Mammary epithelial cell (primary cell): ENCODE results near the gene CDH10.

Experiments used
- CTCF ChIP-seq, 2 donors: IDR thresholded peaks in 1 of 2; conservative IDR thresholded peaks in 1 of 2; 2 replicates each; pipeline ENCODE4 v1.5.1; 2011 to 2012; ENCODE audit warnings: inconsistent platforms in 2 of 2, low read length in 2 of 2, mild to moderate bottlenecking in 2 of 2, control low read depth in 1 of 2, low read depth in 1 of 2; ENCODE audit not compliant: insufficient read depth in 1 of 2; ENCODE audit errors: extremely low read depth in 1 of 2
- EZH2 ChIP-seq: IDR thresholded peaks from 2 replicates; pipeline ENCODE4 v1.6.1; 2012; ENCODE audit warnings: low read length, inconsistent platforms, borderline replicate concordance

GRCh38 chr5:24512423-24512822 is 132.4 kb downstream of the CDH10 start:
- no peak for TF ChIP-seq CTCF (conservative IDR thresholded peaks at IDR 0.05 in 1 of 2, IDR thresholded peaks at IDR 0.05 in 1 of 2; ENCODE audit: extremely low read depth in 1 of 2, insufficient read depth in 1 of 2, low read depth in 1 of 2, low read length in 2 of 2)
- TF ChIP-seq EZH2, result no peak
